SK-N-SH (cell line): ENCODE measurements around the gene AZIN2. TPM values are rescaled to one million over a fixed set of nuclear protein-coding genes. Genes with fewer than 3 reads are reported as not detected.

Experiments
- CTCF ChIA-PET: fragments of 300-600, 350-600 bp; formaldehyde crosslinking; extraction: SDS; loops from one replicate; lab custom pipeline; 2021; lab: Yijun Ruan, JAX
- POLR2A ChIA-PET: fragments of 350-600 bp; sonication (Branson Sonifier 250); formaldehyde crosslinking; extraction: SDS; loops from one replicate; lab custom pipeline; 2020; ENCODE audit warnings: antibody characterized with exemption, inconsistent platforms; lab: Yijun Ruan, JAX
- DNase-seq: peaks from one replicate; pipeline ENCODE4 v3.0.0; 2012
- H2AFZ ChIP-seq: fragments of 200-600 bp; sonication (generic); 2 replicates; pipeline ENCODE4 v1.8.1; 2016; ENCODE audit warnings: antibody characterized with exemption, mild to moderate bottlenecking, low read depth
- H3F3A ChIP-seq: fragments of 200-600 bp; sonication (generic); replicated peaks from 2 replicates; pipeline ENCODE3; 2016; ENCODE audit warnings: antibody characterized with exemption, mild to moderate bottlenecking; ENCODE audit not compliant: insufficient read depth
- H3K27ac ChIP-seq, 2 experiments: fragments of 200-500 bp in 1 of 2; fragments of 200-600 bp in 1 of 2; sonication (Bioruptor generic) in 1 of 2; sonication (generic), shearing (Covaris generic) in 1 of 2; 2 replicates each; pipeline versions ENCODE4 v1.5.1 to v1.6.1; 2014 to 2016; ENCODE audit warnings: low read depth in 2 of 2, inconsistent platforms in 1 of 2, low read length in 1 of 2, mild to moderate bottlenecking in 1 of 2, mixed read lengths in 1 of 2
- H3K27me3 ChIP-seq: fragments of 200-600 bp; sonication (generic), shearing (Covaris generic); 2 replicates; pipeline ENCODE4 v1.6.1; 2016; ENCODE audit warnings: mixed run types; ENCODE audit not compliant: insufficient read depth
- H3K36me3 ChIP-seq, 2 experiments: fragments of 200-500 bp in 1 of 2; fragments of 200-600 bp in 1 of 2; sonication (Bioruptor generic) in 1 of 2; sonication (generic) in 1 of 2; replicated peaks in 1 of 2; 2 replicates each; pipeline versions ENCODE3 to v1.5.1; 2014 to 2016; ENCODE audit warnings: low read length in 1 of 2, mild to moderate bottlenecking in 1 of 2; ENCODE audit not compliant: insufficient read depth in 2 of 2, control insufficient read depth in 1 of 2
- H3K4me1 ChIP-seq, 2 experiments: fragments of 200-500 bp in 1 of 2; fragments of 200-600 bp in 1 of 2; sonication (Bioruptor generic) in 1 of 2; sonication (generic), shearing (Covaris generic) in 1 of 2; 2 replicates each; pipeline versions ENCODE4 v1.5.1 to v1.6.1; 2014 to 2016; ENCODE audit warnings: low read depth in 1 of 2, low read length in 1 of 2, mixed run types in 1 of 2; ENCODE audit not compliant: insufficient read depth in 2 of 2, control insufficient read depth in 1 of 2
- H3K4me2 ChIP-seq: fragments of 200-600 bp; sonication (generic), shearing (Covaris generic); 2 replicates; pipeline ENCODE4 v1.6.1; 2017; ENCODE audit warnings: mixed run types
- H3K4me3 ChIP-seq, 2 experiments: fragments of 200-500 bp in 1 of 2; fragments of 200-600 bp in 1 of 2; sonication (Bioruptor generic) in 1 of 2; sonication (generic), shearing (Covaris generic) in 1 of 2; 2 replicates each; pipeline versions ENCODE4 v1.5.1 to v1.8.1; 2014 to 2016; ENCODE audit warnings: low read depth in 2 of 2, inconsistent platforms in 1 of 2, low read length in 1 of 2, mild to moderate bottlenecking in 1 of 2, mixed read lengths in 1 of 2, moderate library complexity in 1 of 2
- H3K79me2 ChIP-seq: fragments of 200-600 bp; sonication (generic); 2 replicates; pipeline ENCODE4 v1.8.1; 2017; ENCODE audit warnings: mild to moderate bottlenecking; ENCODE audit not compliant: insufficient read depth
- H3K9ac ChIP-seq: fragments of 200-600 bp; sonication (generic); 2 replicates; pipeline ENCODE4 v1.6.1; 2017; ENCODE audit warnings: mixed run types
- H3K9me2 ChIP-seq: fragments of 200-600 bp; sonication (generic); 2 replicates; pipeline ENCODE4 v1.6.1; 2017; ENCODE audit warnings: mixed run types
- H3K9me3 ChIP-seq: fragments of 200-600 bp; sonication (generic); 2 replicates; pipeline ENCODE4 v1.6.1; 2017; ENCODE audit warnings: mixed run types, mild to moderate bottlenecking, moderate library complexity
- H4K20me1 ChIP-seq: fragments of 200-600 bp; sonication (generic); 2 replicates; pipeline ENCODE4 v1.6.1; 2017; ENCODE audit warnings: mild to moderate bottlenecking, mixed run types; ENCODE audit not compliant: insufficient read depth
- EZH2phosphoT487 ChIP-seq: fragments of 200-600 bp; sonication (generic); IDR thresholded peaks from 2 replicates; pipeline ENCODE4 v1.6.1; 2017; ENCODE audit warnings: low read depth, mixed run types, mild to moderate bottlenecking, antibody characterized with exemption, moderate library complexity, borderline replicate concordance
- FOSL2 ChIP-seq: IDR thresholded peaks from 2 replicates; pipeline ENCODE4 v1.4.0; 2012; ENCODE audit warnings: low read depth, mild to moderate bottlenecking, moderate library complexity, borderline replicate concordance
- GABPA ChIP-seq: IDR thresholded peaks from 2 replicates; pipeline ENCODE4 v1.4.0; 2012; ENCODE audit warnings: low read depth, mild to moderate bottlenecking
- GATA2 ChIP-seq: sonication (generic); formaldehyde crosslinking; IDR thresholded peaks from 2 replicates; pipeline ENCODE4 v1.5.0; 2020; ENCODE audit warnings: mild to moderate bottlenecking, missing genetic modification reagents
- JUND ChIP-seq: IDR thresholded peaks from 2 replicates; pipeline ENCODE4 v1.4.0; 2012
- MAX ChIP-seq: IDR thresholded peaks from 2 replicates; pipeline ENCODE4 v1.4.0; 2012; ENCODE audit warnings: low read depth
- NFIC ChIP-seq: IDR thresholded peaks from 2 replicates; pipeline ENCODE4 v1.4.0; 2012; ENCODE audit warnings: borderline replicate concordance
- RCOR1 ChIP-seq: fragments of 150-350 bp; IDR thresholded peaks from 2 replicates; pipeline ENCODE4 v1.6.1; 2017; ENCODE audit warnings: antibody characterized with exemption, low read length
- REST ChIP-seq: IDR thresholded peaks from 2 replicates; pipeline ENCODE4 v1.6.1; 2012; ENCODE audit warnings: mild to moderate bottlenecking, low read depth, low read length, moderate library complexity
- RFX5 ChIP-seq: IDR thresholded peaks from 2 replicates; pipeline ENCODE4 v1.6.1; 2012; ENCODE audit warnings: mild to moderate bottlenecking, improper control_type of control experiment, low read length
- SIN3A ChIP-seq: IDR thresholded peaks from 2 replicates; pipeline ENCODE4 v1.6.1; 2012; ENCODE audit warnings: low read depth, mild to moderate bottlenecking, low read length, moderate library complexity, borderline replicate concordance
- WGBS: methylation state at CpG from one replicate; pipeline ENCODE4 v1.1.6; 2017; ENCODE audit warnings: low lambda C conversion rate; 5-methylcytosine and 5-hydroxymethylcytosine counted together
- polyA plus RNA-seq, 3 experiments: library from polyadenylated mRNA; depleted of rRNA; stranded (reverse); fragments of >200 nt; gene quantifications; 2 replicates each; pipeline ENCODE4 v1.2.3, GENCODE V29; 2012
- TF ChIP-seq, protein P1 (sequence below): IDR thresholded peaks from 2 replicates; pipeline ENCODE4 v1.4.0; 2012; ENCODE audit warnings: low read depth, borderline replicate concordance
- TF ChIP-seq, protein P2 (sequence below): fragments of 150-350 bp; IDR thresholded peaks from 2 replicates; pipeline ENCODE4 v1.6.1; 2016; ENCODE audit warnings: mild to moderate bottlenecking, low read depth, low read length
- TF ChIP-seq, protein P3 (sequence below): IDR thresholded peaks from 2 replicates; pipeline ENCODE4 v1.4.0; 2012; ENCODE audit warnings: low read depth, borderline replicate concordance

AZIN2 gene
- polyA plus RNA-seq, 1 of the 3 experiments (the other 2 are of a cell fraction) = 17.8 TPM

GRCh38 chr1:33167650-33168447, 86.9 kb downstream of the AZIN2 start:
- Histone ChIP-seq H3K4me3 (no peak overlapping the region), H3K9me3 (no peaks in the 10 kb centered on the region), H3K27me3 (no peaks in the 10 kb centered on the region), H3K27ac (no peak overlapping the region), H2AFZ (no peak overlapping the region), H3K79me2 (no peaks in the 10 kb centered on the region), H3K9ac (no peak overlapping the region), H4K20me1 (no peaks in the 10 kb centered on the region), H3K4me2 (no peak overlapping the region), H3K4me1 (peaks cover 7 to 18% of the 10 kb centered on the region in 2 experiments; a peak in 2 of 4 replicates)
- no peak for DNase-seq
- 78% methylated on average over 4 of the region's 4 CpGs for WGBS
- POLR2A ChIA-PET = no interaction called here
- TF ChIP-seq FOSL2 = no peak
- no peak for TF ChIP-seq GABPA
- no peak for TF ChIP-seq EZH2phosphoT487
- no peak for TF ChIP-seq MAX
- TF ChIP-seq REST = no peak
- TF ChIP-seq RFX5 = no peak
- TF ChIP-seq, protein P1, sequence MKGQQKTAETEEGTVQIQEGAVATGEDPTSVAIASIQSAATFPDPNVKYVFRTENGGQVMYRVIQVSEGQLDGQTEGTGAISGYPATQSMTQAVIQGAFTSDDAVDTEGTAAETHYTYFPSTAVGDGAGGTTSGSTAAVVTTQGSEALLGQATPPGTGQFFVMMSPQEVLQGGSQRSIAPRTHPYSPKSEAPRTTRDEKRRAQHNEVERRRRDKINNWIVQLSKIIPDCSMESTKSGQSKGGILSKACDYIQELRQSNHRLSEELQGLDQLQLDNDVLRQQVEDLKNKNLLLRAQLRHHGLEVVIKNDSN = no peak
- TF ChIP-seq SIN3A = no peak
- TF ChIP-seq, protein P2, sequence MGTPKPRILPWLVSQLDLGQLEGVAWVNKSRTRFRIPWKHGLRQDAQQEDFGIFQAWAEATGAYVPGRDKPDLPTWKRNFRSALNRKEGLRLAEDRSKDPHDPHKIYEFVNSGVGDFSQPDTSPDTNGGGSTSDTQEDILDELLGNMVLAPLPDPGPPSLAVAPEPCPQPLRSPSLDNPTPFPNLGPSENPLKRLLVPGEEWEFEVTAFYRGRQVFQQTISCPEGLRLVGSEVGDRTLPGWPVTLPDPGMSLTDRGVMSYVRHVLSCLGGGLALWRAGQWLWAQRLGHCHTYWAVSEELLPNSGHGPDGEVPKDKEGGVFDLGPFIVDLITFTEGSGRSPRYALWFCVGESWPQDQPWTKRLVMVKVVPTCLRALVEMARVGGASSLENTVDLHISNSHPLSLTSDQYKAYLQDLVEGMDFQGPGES = no peak
- no peak for TF ChIP-seq GATA2 (CRISPR knock-in tag)
- TF ChIP-seq RCOR1 = no peak
- no peak for TF ChIP-seq NFIC
- TF ChIP-seq, protein P3, sequence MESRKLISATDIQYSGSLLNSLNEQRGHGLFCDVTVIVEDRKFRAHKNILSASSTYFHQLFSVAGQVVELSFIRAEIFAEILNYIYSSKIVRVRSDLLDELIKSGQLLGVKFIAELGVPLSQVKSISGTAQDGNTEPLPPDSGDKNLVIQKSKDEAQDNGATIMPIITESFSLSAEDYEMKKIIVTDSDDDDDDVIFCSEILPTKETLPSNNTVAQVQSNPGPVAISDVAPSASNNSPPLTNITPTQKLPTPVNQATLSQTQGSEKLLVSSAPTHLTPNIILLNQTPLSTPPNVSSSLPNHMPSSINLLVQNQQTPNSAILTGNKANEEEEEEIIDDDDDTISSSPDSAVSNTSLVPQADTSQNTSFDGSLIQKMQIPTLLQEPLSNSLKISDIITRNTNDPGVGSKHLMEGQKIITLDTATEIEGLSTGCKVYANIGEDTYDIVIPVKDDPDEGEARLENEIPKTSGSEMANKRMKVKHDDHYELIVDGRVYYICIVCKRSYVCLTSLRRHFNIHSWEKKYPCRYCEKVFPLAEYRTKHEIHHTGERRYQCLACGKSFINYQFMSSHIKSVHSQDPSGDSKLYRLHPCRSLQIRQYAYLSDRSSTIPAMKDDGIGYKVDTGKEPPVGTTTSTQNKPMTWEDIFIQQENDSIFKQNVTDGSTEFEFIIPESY = no peak
- TF ChIP-seq JUND = no peak
- TF ChIP-seq, all 33 proteins: peak for 0
- Histone ChIP-seq H3K36me3 (no peaks in the 10 kb centered on the region), H3K9me2 (no peaks in the 10 kb centered on the region), H3F3A (no peaks in the 10 kb centered on the region)
- CTCF ChIA-PET = interaction anchor here (0.7 to 0.9 kb wide), 4 partner anchors 13 to 41 kb away, joined by 3 read pairs; no protein-coding TSS in a partner anchor
